Pancreas (tissue), 10 donors: ENCODE data around the gene SLC6A19. TPM values are rescaled to one million over a fixed set of nuclear protein-coding genes. Genes with fewer than 3 reads are reported as not detected.
"Not testable (repeated sequence)": the region's sequence is repeated elsewhere in the genome, so short reads cannot be mapped to it uniquely, and the experiment has no call there.

Experiments
- ATAC-seq, 4 donors: fragments of 200-7000 bp; cut with Tn5 transposase; one replicate each; pipeline versions ENCODE4 v1.8.0 to v1.9.1; 2020; ENCODE audit warnings: mild to moderate bottlenecking in 4 of 4, moderate library complexity in 4 of 4
- DNase-seq, 6 donors: peaks; one replicate each; pipeline ENCODE4 v3.0.0-alpha.2; 2020
- FAIRE-seq: peaks from 2 replicates; lab custom pipeline; 2012; peaks lifted over from hg19 to GRCh38; lab: Jason Lieb, UNC
- H3K27ac ChIP-seq, 4 donors: fragments of 200-600 bp; sonication (generic); 1 replicate in 3 of 4; 2 replicates in 1 of 4; pipeline versions ENCODE4 v1.5.0 to v1.8.0; 2020
- H3K27me3 ChIP-seq, 4 donors: fragments of 200-600 bp; one replicate each; pipeline ENCODE4 v1.8.0; 2021
- H3K36me3 ChIP-seq, 3 donors: fragments of 200-600 bp; sonication (generic) in 1 of 3; one replicate each; pipeline versions ENCODE4 v1.5.0 to v1.8.0; 2020 to 2021
- H3K4me1 ChIP-seq, 3 donors: fragments of 200-600 bp; one replicate each; pipeline ENCODE4 v1.8.0; 2021
- H3K4me3 ChIP-seq, 4 donors: fragments of 200-600 bp; sonication (generic) in 2 of 4; one replicate each; pipeline versions ENCODE4 v1.5.0 to v1.8.0; 2020 to 2021
- H3K9me3 ChIP-seq, 4 donors: fragments of 200-600 bp; one replicate each; pipeline ENCODE4 v1.8.0; 2021
- CTCF ChIP-seq, 4 donors: fragments of 200-600 bp; sonication (generic) in 3 of 4; IDR thresholded peaks; one replicate each; pipeline versions ENCODE4 v1.5.0 to v1.8.0; 2021; ENCODE audit warnings: antibody characterized with exemption in 4 of 4
- WGBS, 2 donors: extraction: QIAGEN DNeasy Blood & Tissue Kit; methylation state at CpG; one replicate each; pipeline ENCODE4 v1.1.7; 2013; 5-methylcytosine and 5-hydroxymethylcytosine counted together
- intact Hi-C, 3 donors: fragments of 100-400 bp; cut with DNase I; formaldehyde crosslinking; loops; one replicate each; pipeline versions ENCODE4 v1.11.1 to v1.14.2; 2022
- polyA plus RNA-seq, 2 donors: library from polyadenylated mRNA; stranded (reverse); fragments of 200-250 nt; gene quantifications; one replicate each; pipeline ENCODE4 v1.2.3, GENCODE V29; 2013
- total RNA-seq, 6 donors: library from RNA; stranded (reverse); fragmentation: NEBNext Ultra II Directional in 4 of 6; extraction: Animal tissue kit (Norgen Biotek cat#: 25700) in 4 of 6; gene quantifications; one replicate each; pipeline versions ENCODE4 v1.2.1 to v1.2.4, GENCODE V29; 2021 to 2023
- donor health status: healthy with polysubstance abuse.
- donor health status: DM: no; HTN: no; CAD: no; lungs with moderate emphysema.
- donor health status: DM: no; HTN: no; CAD: no.
- donor health status: control.
- donor health status: control.
- donor health status: Bipolar disorder and iron deficiency.
- donor health status: DM: yes; HTN: yes; CAD: no.
- donor health status: DM: no; HTN: no; CAD: no.
- donor health status: DM: no; HTN: no; CAD: no.
- donor health status: DM: yes; HTN: yes; CAD: no.

The SLC6A19 gene
- total and polyA plus RNA-seq, 8 donors = 0.08 to 3.9 (median 0.29) TPM

DNA sequence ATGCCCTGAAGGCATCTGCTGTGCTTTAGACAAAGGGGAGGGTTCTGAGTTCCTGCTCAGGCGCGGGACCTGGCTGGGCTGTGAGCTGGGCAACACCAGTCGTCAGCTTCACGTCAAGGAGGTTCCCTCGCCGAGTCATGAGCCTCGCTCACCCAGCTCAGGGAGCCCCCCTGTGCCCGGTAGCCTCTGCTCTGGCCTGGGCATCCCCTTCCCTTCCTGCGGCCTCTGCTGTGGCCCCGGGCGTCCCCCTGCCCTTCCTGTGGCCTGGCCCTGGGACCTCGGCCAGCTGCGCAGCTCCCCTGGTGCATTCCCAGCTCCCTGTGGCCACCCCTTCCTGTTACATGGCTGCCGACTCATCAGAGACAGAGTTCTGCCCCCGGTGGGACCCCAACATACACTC, 63.6 kb downstream of the SLC6A19 start:
- Histone ChIP-seq H3K27me3 (no peaks in the 10 kb centered on the region), H3K4me3 (no peak overlapping the region), H3K36me3 (no peaks in the 10 kb centered on the region), H3K4me1 (no peaks in the 10 kb centered on the region), H3K27ac (no peak overlapping the region), H3K9me3 (no peaks in the 10 kb centered on the region)
- peak in 1 of 6 donors; percentile 44 for DNase-seq
- no peak for ATAC-seq
- no peak for FAIRE-seq
- intact Hi-C loops = no loop called here
- 59 to 84% methylated on average over 15 of the region's 15 CpGs for WGBS, 2 donors
- no peak for TF ChIP-seq CTCF (IDR thresholded peaks at IDR 0.05)

GRCh38 chr5:1265461-1266455, 64.4 kb downstream of the SLC6A19 start:
- H3K36me3 ChIP-seq = no peaks in the 10 kb centered on the region
- TF ChIP-seq CTCF (IDR thresholded peaks at IDR 0.05) = no peak
- no peak for FAIRE-seq
- H3K27me3 ChIP-seq = no peaks in the 10 kb centered on the region
- H3K9me3 ChIP-seq = no peaks in the 10 kb centered on the region
- no peak for ATAC-seq
- intact Hi-C loops = no loop called here
- 73 to 86% methylated on average over 38 to 40 of the region's 40 CpGs for WGBS, 2 donors
- H3K4me3 ChIP-seq = no peak overlapping the region
- DNase-seq = peak in 1 of 6 donors; percentile 51
- no peak overlapping the region for H3K27ac ChIP-seq
- no peaks in the 10 kb centered on the region for H3K4me1 ChIP-seq

- ATAC-seq = no peak
- 70 to 83% methylated on average over 9 of the region's 9 CpGs for WGBS, 2 donors
Observed at GRCh38 chr5:1266791-1267190, 65.4 kb downstream of the SLC6A19 start.

DNA sequence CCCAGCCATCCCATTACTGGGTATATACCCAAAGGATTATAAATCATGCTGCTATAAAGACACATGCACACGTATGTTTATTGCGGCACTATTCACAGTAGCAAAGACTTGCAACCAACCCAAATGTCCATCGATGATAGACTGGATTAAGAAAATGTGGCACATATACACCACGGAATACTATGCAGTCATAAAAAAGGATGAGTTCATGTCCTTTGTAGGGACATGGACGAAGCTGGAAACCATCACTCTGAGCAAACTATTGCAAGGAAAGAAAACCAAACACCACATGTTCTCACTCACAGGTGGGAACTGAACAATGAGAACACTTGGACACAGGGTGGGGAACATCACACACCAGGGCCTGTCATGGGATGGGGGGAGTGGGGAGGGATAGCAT, 66.1 kb downstream of the SLC6A19 start:
- ATAC-seq, H3K36me3 ChIP-seq, FAIRE-seq, H3K9me3 ChIP-seq, H3K4me1 ChIP-seq, intact Hi-C loops, H3K27ac ChIP-seq, H3K4me3 ChIP-seq, DNase-seq, H3K27me3 ChIP-seq: not testable (repeated sequence)
- WGBS, 2 donors = 80 to 88% methylated on average over 5 of the region's 5 CpGs

More at GRCh38 chr5:1266791-1267190, 65.4 kb downstream of the SLC6A19 start:
- no peak for FAIRE-seq
- H3K4me1 ChIP-seq = no peaks in the 10 kb centered on the region
- intact Hi-C loops = no loop called here
- H3K27ac ChIP-seq = no peak overlapping the region
- no peaks in the 10 kb centered on the region for H3K9me3 ChIP-seq
- peak in 1 of 6 donors; percentile 17 for DNase-seq
- no peaks in the 10 kb centered on the region for H3K27me3 ChIP-seq
- H3K36me3 ChIP-seq = no peaks in the 10 kb centered on the region
- no peak overlapping the region for H3K4me3 ChIP-seq
- no peak for TF ChIP-seq CTCF (IDR thresholded peaks at IDR 0.05)

GRCh38 chr5:1268056-1268455, 66.7 kb downstream of the SLC6A19 start:
- Histone ChIP-seq H3K9me3 (no peaks in the 10 kb centered on the region), H3K27ac (no peak overlapping the region), H3K4me3 (no peak overlapping the region), H3K27me3 (no peaks in the 10 kb centered on the region), H3K36me3 (no peaks in the 10 kb centered on the region), H3K4me1 (no peaks in the 10 kb centered on the region)
- WGBS, 2 donors = 79 to 86% methylated on average over 13 of the region's 13 CpGs
- TF ChIP-seq CTCF (IDR thresholded peaks at IDR 0.05) = no peak
- FAIRE-seq (no peak), DNase-seq (peak in 1 of 6 donors; percentile 31), ATAC-seq (no peak)
- intact Hi-C loops = no loop called here
